OCI-LY7 (cell line): ENCODE results near the gene LYRM4. TPM values are rescaled to one million over a fixed set of nuclear protein-coding genes. Genes with fewer than 3 reads are reported as not detected.
"Not testable (repeated sequence)": the region's sequence is repeated elsewhere in the genome, so short reads cannot be mapped to it uniquely, and the experiment has no call there.

ENCODE experiments used
- BruUV-seq: library from RNA; stranded (reverse); fragments of 400-500 nt; replicated peaks from 2 replicates; lab custom pipeline; 2021; lab: Mats Ljungman, UMichigan
- CTCF ChIA-PET: fragments of 300-600 bp; sonication (Branson Sonifier 250); formaldehyde crosslinking; loops from one replicate; lab custom pipeline; 2022; ENCODE audit warnings: antibody characterized with exemption; ENCODE audit not compliant: unreplicated experiment; lab: Charles Lee
- POLR2A ChIA-PET: fragments of 300-600 bp; sonication (Branson Sonifier 250); formaldehyde crosslinking; loops from one replicate; lab custom pipeline; 2022; ENCODE audit warnings: antibody characterized with exemption; lab: Charles Lee
- DNase-seq: peaks from one replicate; pipeline ENCODE4 v3.0.0-alpha.2; 2015; ENCODE audit warnings: low spot score
- H2AFZ ChIP-seq: fragments of 200-600 bp; sonication (generic), shearing (Covaris generic); 2 replicates; pipeline ENCODE4 v1.6.1; 2014; ENCODE audit warnings: mild to moderate bottlenecking, antibody characterized with exemption, low read length, moderate library complexity
- H3K27ac ChIP-seq: fragments of 200-600 bp; sonication (generic); 2 replicates; pipeline ENCODE4 v1.5.1; 2014; ENCODE audit warnings: mixed run types, low read depth, mild to moderate bottlenecking, moderate library complexity, low read length, inconsistent platforms; ENCODE audit not compliant: poor library complexity, severe bottlenecking
- H3K36me3 ChIP-seq: fragments of 200-600 bp; sonication (generic); 2 replicates; pipeline ENCODE4 v1.6.1; 2014; ENCODE audit warnings: mild to moderate bottlenecking, antibody characterized with exemption, low read length, moderate library complexity, mixed read lengths; ENCODE audit not compliant: insufficient read depth
- H3K4me1 ChIP-seq: fragments of 200-600 bp; sonication (generic); 2 replicates; pipeline ENCODE4 v1.5.1; 2014; ENCODE audit warnings: mild to moderate bottlenecking, low read length; ENCODE audit not compliant: insufficient read depth, poor library complexity, severe bottlenecking
- H3K4me2 ChIP-seq: fragments of 200-600 bp; sonication (generic); 2 replicates; pipeline ENCODE4 v1.6.1; 2014; ENCODE audit warnings: mild to moderate bottlenecking, low read length
- H3K4me3 ChIP-seq: fragments of 200-600 bp; sonication (generic); 2 replicates; pipeline ENCODE4 v1.5.1; 2014; ENCODE audit warnings: mild to moderate bottlenecking, low read depth, low read length; ENCODE audit not compliant: poor library complexity, severe bottlenecking
- H3K79me2 ChIP-seq: fragments of 200-600 bp; sonication (generic); 2 replicates; pipeline ENCODE4 v1.6.1; 2016; ENCODE audit warnings: low read depth, mild to moderate bottlenecking, low read length, moderate library complexity, mixed read lengths; ENCODE audit not compliant: insufficient read depth
- H3K9me2 ChIP-seq: fragments of 200-600 bp; sonication (generic); 2 replicates; pipeline ENCODE4 v1.6.1; 2016; ENCODE audit warnings: mild to moderate bottlenecking, low read length, mixed read lengths; ENCODE audit not compliant: insufficient read depth
- H3K9me3 ChIP-seq: fragments of 200-600 bp; sonication (generic); 2 replicates; pipeline ENCODE4 v1.6.1; 2014; ENCODE audit warnings: mild to moderate bottlenecking, mixed run types, low read length, mixed read lengths
- H4K20me1 ChIP-seq: fragments of 200-600 bp; sonication (generic); 2 replicates; pipeline ENCODE4 v1.6.1; 2014; ENCODE audit warnings: mild to moderate bottlenecking, antibody characterized with exemption, low read length, moderate library complexity, mixed read lengths; ENCODE audit not compliant: insufficient read depth
- EZH2phosphoT487 ChIP-seq: fragments of 200-600 bp; sonication (generic); IDR thresholded peaks from 2 replicates; pipeline ENCODE4 v1.6.1; 2018; ENCODE audit warnings: low read depth, borderline replicate concordance, mild to moderate bottlenecking, mixed run types, antibody characterized with exemption, low read length, moderate library complexity, mixed read lengths
- intact Hi-C: fragments of 100-400 bp; cut with micrococcal nuclease; formaldehyde crosslinking; loops from one replicate; pipeline ENCODE4 v1.10.0; 2022; ENCODE audit not compliant: unreplicated experiment
- microRNA-seq: library from miRNA; unstranded; fragments of <30 nt; microRNA quantifications from one replicate; pipeline ENCODE4 v1.2.0, GENCODE V29; 2022; ENCODE audit warnings: borderline replicate concordance
- small RNA-seq: library from RNA; depleted of rRNA; stranded (forward); fragments of <200 nt; gene quantifications from one replicate; pipeline ENCODE3, GENCODE V24; 2014
- total RNA-seq, 2 experiments: library from RNA; depleted of rRNA in 1 of 2; stranded (reverse); fragments of >200 nt in 1 of 2; shearing (Covaris generic) in 1 of 2; gene quantifications; 2 replicates each; pipeline ENCODE4 v1.2.3, GENCODE V29; 2014 to 2022
- TF ChIP-seq, protein P1 (sequence below): fragments of 200-600 bp; sonication (generic); conservative IDR thresholded peaks from 2 replicates; pipeline ENCODE4 v1.5.1; 2014; ENCODE audit warnings: mild to moderate bottlenecking, antibody characterized with exemption, low read length, moderate library complexity, mixed read lengths

LYRM4 gene
- total RNA-seq, 2 experiments from 2014 or later = 19.6 to 34.3 TPM

DNA sequence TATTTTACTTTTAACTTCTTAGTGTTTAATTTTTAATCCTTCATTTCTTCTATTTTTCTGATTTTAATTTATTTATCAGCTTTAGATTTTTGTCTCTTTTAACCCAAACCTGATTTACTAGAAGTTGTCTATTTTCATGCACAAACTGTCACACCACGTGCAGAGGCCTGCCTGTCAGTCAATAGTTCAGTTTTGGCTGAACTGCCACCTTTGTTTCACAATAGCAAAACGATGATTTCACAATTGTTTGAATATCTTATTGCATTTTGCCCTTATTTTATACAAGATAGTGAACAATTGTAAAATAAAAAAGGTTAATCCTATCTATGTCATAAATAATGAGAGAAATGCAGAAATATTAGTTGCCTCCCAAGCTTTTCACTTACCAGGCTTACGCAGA, 199.6 kb downstream of the LYRM4 start:
- ChIA-PET CTCF (no interaction called here), POLR2A (interaction anchor here (0.7 to 1.0 kb wide), 2 partner anchors 57 to 787 kb away, joined by 4 to 8 read pairs; partner anchors contain the start of gene RPP40)
- no peak overlapping the region for H2AFZ ChIP-seq
- intact Hi-C loops = no loop called here
- BruUV-seq = no TSS peak
- H4K20me1 ChIP-seq = no peaks in the 10 kb centered on the region
- H3K9me2 ChIP-seq = no peaks in the 10 kb centered on the region
- H3K9me3 ChIP-seq = no peaks in the 10 kb centered on the region
- H3K4me3 ChIP-seq = no peak overlapping the region
- H3K36me3 ChIP-seq = no peaks in the 10 kb centered on the region
- H3K27ac ChIP-seq = no peak overlapping the region
- H3K4me1 ChIP-seq = peaks cover 15% of the 10 kb centered on the region
- DNase-seq = no peak
- no peaks in the 10 kb centered on the region for H3K79me2 ChIP-seq
- no peak overlapping the region for H3K4me2 ChIP-seq
- no peak for TF ChIP-seq EZH2phosphoT487
- TF ChIP-seq, protein P1, sequence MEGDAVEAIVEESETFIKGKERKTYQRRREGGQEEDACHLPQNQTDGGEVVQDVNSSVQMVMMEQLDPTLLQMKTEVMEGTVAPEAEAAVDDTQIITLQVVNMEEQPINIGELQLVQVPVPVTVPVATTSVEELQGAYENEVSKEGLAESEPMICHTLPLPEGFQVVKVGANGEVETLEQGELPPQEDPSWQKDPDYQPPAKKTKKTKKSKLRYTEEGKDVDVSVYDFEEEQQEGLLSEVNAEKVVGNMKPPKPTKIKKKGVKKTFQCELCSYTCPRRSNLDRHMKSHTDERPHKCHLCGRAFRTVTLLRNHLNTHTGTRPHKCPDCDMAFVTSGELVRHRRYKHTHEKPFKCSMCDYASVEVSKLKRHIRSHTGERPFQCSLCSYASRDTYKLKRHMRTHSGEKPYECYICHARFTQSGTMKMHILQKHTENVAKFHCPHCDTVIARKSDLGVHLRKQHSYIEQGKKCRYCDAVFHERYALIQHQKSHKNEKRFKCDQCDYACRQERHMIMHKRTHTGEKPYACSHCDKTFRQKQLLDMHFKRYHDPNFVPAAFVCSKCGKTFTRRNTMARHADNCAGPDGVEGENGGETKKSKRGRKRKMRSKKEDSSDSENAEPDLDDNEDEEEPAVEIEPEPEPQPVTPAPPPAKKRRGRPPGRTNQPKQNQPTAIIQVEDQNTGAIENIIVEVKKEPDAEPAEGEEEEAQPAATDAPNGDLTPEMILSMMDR = no peak

DNA sequence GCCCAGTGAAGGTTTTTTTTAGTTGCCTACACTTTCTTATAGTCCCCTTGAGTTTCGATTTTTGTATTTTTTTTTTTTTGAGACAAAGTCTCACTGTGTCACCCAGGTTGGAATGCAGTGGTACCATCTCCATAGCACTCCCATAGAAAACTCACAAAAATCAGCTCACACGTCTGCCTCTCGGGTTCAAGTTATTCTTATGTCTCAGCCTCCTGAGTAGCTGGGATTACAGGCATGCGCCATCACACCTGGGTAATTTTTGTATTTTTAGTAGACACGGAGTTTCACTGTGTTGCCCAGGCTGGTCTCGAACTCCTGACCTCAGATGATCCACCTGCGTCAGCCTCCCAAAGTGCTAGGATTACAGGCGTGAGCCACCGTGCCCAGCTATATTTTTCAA, 200.3 kb downstream of the LYRM4 start:
- H3K4me2 ChIP-seq, H3K27ac ChIP-seq, H3K4me3 ChIP-seq, CTCF ChIA-PET, H4K20me1 ChIP-seq, H3K9me2 ChIP-seq, H3K36me3 ChIP-seq, intact Hi-C loops, H3K79me2 ChIP-seq, H2AFZ ChIP-seq, BruUV-seq, H3K9me3 ChIP-seq, DNase-seq: not testable (repeated sequence)
- peaks cover 15% of the 10 kb centered on the region for H3K4me1 ChIP-seq
- POLR2A ChIA-PET = interaction anchor here (1.0 kb wide), 1 partner anchor 56 kb away, joined by 8 read pairs; the partner anchor contains the start of gene RPP40

DNA sequence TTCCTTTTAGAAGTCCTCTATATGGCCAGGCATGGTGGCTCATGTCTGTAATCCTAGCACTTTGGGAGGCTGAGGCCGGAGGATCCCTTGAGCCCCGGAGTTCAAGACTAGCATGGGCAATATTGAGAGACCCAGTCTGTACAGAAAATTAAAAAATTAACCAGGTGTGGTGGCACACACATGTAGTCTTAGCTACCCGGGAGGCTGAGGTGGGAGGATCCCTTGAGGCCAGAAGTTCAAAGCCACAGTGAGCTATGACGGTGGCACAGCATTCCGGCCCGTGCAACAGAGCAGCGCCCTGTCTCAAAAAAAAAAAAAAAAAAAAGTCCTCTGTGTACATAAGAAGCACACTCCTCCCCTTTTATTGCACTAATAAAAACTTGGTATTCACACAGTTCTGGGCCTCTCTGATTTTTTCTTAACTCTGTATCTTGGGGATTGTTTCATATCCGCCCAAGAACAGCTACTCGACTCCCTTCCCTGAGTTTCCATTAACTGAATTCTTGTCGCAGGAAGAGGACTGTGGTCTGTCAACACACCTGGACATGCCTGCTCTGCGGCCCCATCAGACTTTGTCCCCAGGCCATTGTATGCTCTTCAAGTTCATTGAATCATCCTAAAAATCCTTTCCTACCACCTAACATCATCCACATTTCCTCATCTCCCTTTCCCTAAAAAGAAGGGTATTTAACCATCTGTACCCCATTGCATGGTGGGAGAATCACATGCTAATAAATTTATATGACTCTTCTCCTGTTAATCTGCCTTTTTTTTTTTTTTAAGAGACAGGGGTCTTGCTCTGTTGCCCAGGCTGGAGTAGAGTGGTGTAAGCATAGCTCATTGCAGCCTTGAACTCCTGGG, 201.5 kb downstream of the LYRM4 start:
- no peaks in the 10 kb centered on the region for H3K9me2 ChIP-seq
- no peak overlapping the region for H3K27ac ChIP-seq
- ChIA-PET CTCF (no interaction called here), POLR2A (no interaction called here)
- no peaks in the 10 kb centered on the region for H4K20me1 ChIP-seq
- BruUV-seq = no TSS peak
- intact Hi-C loops = no loop called here
- no peak for TF ChIP-seq EZH2phosphoT487
- TF ChIP-seq, protein P1 = no peak
- H3K79me2 ChIP-seq = no peaks in the 10 kb centered on the region
- no peaks in the 10 kb centered on the region for H3K36me3 ChIP-seq
- H3K9me3 ChIP-seq = no peaks in the 10 kb centered on the region
- H3K4me2 ChIP-seq = no peak overlapping the region
- no peak for DNase-seq
- no peak overlapping the region for H3K4me3 ChIP-seq
- peaks cover 15% of the 10 kb centered on the region for H3K4me1 ChIP-seq
- no peak overlapping the region for H2AFZ ChIP-seq

Small RNAs within 50 kb of the gene (microRNA-seq; reads per million reads assigned to microRNA genes)
- not detected for gene MIR3691

Small RNAs within 50 kb of the gene (small RNA-seq; reads per million reads assigned to genes)
- gene MIR3691 = not detected

Other genes with a start within 250 kb of the LYRM4 start
- gene PPP1R3G, start 175.6 kb downstream of the LYRM4 start, total RNA-seq (2014; rRNA removed; shearing (Covaris generic)) = 0.10 and 0.13 TPM in 2 replicates
- 0.10 TPM in 1 of 2 replicates, not detected in the other for gene PPP1R3G, start 175.6 kb downstream of the LYRM4 start, total RNA-seq (2022)
- 14.3 and 18.3 TPM in 2 replicates for gene FARS2, start 563 bp upstream of the LYRM4 start, total RNA-seq (2014; rRNA removed; shearing (Covaris generic))
- gene FARS2, start 563 bp upstream of the LYRM4 start, total RNA-seq (2022) = 11.5 and 13.8 TPM in 2 replicates